Tibial nerve (tissue), 4 donors: ENCODE measurements around the gene C3orf18.

ENCODE experiments used
- CTCF ChIP-seq, 5 experiments: fragments of 200-600 bp in 3 of 5; fragments of 450-650 bp in 2 of 5; sonication (generic) in 3 of 5; IDR thresholded peaks; one replicate each; pipeline ENCODE4 v1.5.1; 2016 to 2019; ENCODE audit warnings: antibody characterized with exemption in 5 of 5, mild to moderate bottlenecking in 3 of 5, moderate library complexity in 2 of 5
- EP300 ChIP-seq, 2 donors: sonication (generic); formaldehyde crosslinking; IDR thresholded peaks; one replicate each; pipeline ENCODE4 v1.6.1; 2017; ENCODE audit warnings: antibody characterized with exemption in 2 of 2, mild to moderate bottlenecking in 1 of 2
- POLR2A ChIP-seq, 2 donors: fragments of 450-650 bp; IDR thresholded peaks; one replicate each; pipeline ENCODE4 v1.6.1; 2017; ENCODE audit warnings: antibody characterized with exemption in 2 of 2, mild to moderate bottlenecking in 2 of 2, moderate library complexity in 2 of 2

GRCh38 chr3:50583897-50584296, 16.4 kb upstream of the C3orf18 start:
- TF ChIP-seq CTCF (IDR thresholded peaks at IDR 0.05) (no peak), EP300 (IDR thresholded peaks at IDR 0.05) (peak; percentile 64 to 87), POLR2A (IDR thresholded peaks at IDR 0.05) (no peak)
